ENCODE data around the gene SDCBP2.

Gene SDCBP2

GRCh38 chr20:1335961-1336698 is 7.2 kb upstream of the SDCBP2 start:
- DNase-seq: no peak
- Histone ChIP-seq H2BK120ac (ENCODE audit: low read depth, low read length) (no peak overlapping the region), H3K4me3 (ENCODE audit: low read length) (no peak overlapping the region), H2AK5ac (ENCODE audit: low read length) (no peak overlapping the region), H2BK15ac (replicated peaks; ENCODE audit: low read depth) (no peak overlapping the region), H3K4ac (ENCODE audit: low read depth, low read length) (no peak overlapping the region), H3K36me3 (ENCODE audit: control insufficient read depth, insufficient read depth, low read length) (no peaks in the 10 kb centered on the region), H3K18ac (ENCODE audit: low read length) (no peak overlapping the region), H4K5ac (ENCODE audit: low read length) (no peak overlapping the region), H2BK5ac (ENCODE audit: low read length) (no peak overlapping the region), H3K4me1 (ENCODE audit: control insufficient read depth, low read depth, low read length) (no peaks in the 10 kb centered on the region), H4K8ac (ENCODE audit: low read depth, low read length) (no peak overlapping the region), H3K27me3 (ENCODE audit: insufficient read depth, low read length, poor library complexity) (no peaks in the 10 kb centered on the region), H3K79me2 (ENCODE audit: control insufficient read depth, insufficient read depth, low read length) (no peaks in the 10 kb centered on the region), H3K79me1 (ENCODE audit: low read length) (peaks cover 2% of the 10 kb centered on the region), H3K9ac (ENCODE audit: low read length) (no peak overlapping the region), H3K27ac (ENCODE audit: low read depth, low read length) (no peak overlapping the region), H3K56ac (ENCODE audit: low read length) (no peak overlapping the region), H3K4me2 (ENCODE audit: low read length) (no peak overlapping the region), H3K23ac (ENCODE audit: low read length) (no peak overlapping the region)
- WGBS (ENCODE audit: extremely low coverage, insufficient coverage, low lambda C conversion rate): no CpG with 5 or more reads among the region's 6 CpGs

- no peak overlapping the region for H2BK5ac ChIP-seq (ENCODE audit: low read length)
- H3K79me1 ChIP-seq (ENCODE audit: low read length): peaks cover 12% of the 10 kb centered on the region
- H3K18ac ChIP-seq (ENCODE audit: low read length): no peak overlapping the region
- no peaks in the 10 kb centered on the region for H3K36me3 ChIP-seq (ENCODE audit: control insufficient read depth, insufficient read depth, low read length)
- DNase-seq: peak; percentile 44
- H3K56ac ChIP-seq (ENCODE audit: low read length): no peak overlapping the region
- no peak overlapping the region for H3K4me3 ChIP-seq (ENCODE audit: low read length)
- H3K4ac ChIP-seq (ENCODE audit: low read depth, low read length): no peak overlapping the region
- no peak overlapping the region for H3K9ac ChIP-seq (ENCODE audit: low read length)
- no peak overlapping the region for H4K5ac ChIP-seq (ENCODE audit: low read length)
- no CpG with 5 or more reads among the region's 3 CpGs for WGBS (ENCODE audit: extremely low coverage, insufficient coverage, low lambda C conversion rate)
- H2BK15ac ChIP-seq (replicated peaks; ENCODE audit: low read depth): no peak overlapping the region
- no peaks in the 10 kb centered on the region for H3K4me1 ChIP-seq (ENCODE audit: control insufficient read depth, low read depth, low read length)
- no peak overlapping the region for H3K23ac ChIP-seq (ENCODE audit: low read length)
- H3K79me2 ChIP-seq (ENCODE audit: control insufficient read depth, insufficient read depth, low read length): peaks cover 2% of the 10 kb centered on the region
- no peak overlapping the region for H2AK5ac ChIP-seq (ENCODE audit: low read length)
- H2BK120ac ChIP-seq (ENCODE audit: low read depth, low read length): no peak overlapping the region
- no peaks in the 10 kb centered on the region for H3K27me3 ChIP-seq (ENCODE audit: insufficient read depth, low read length, poor library complexity)
- H4K8ac ChIP-seq (ENCODE audit: low read depth, low read length): no peak overlapping the region
- no peak overlapping the region for H3K27ac ChIP-seq (ENCODE audit: low read depth, low read length)
- H3K4me2 ChIP-seq (ENCODE audit: low read length): no peak overlapping the region
These were observed 5.8 kb upstream of the SDCBP2 start for GRCh38 chr20:1334761-1335160.

GRCh38 chr20:1334370-1334731 is 5.4 kb upstream of the SDCBP2 start:
- H3K4ac ChIP-seq (ENCODE audit: low read depth, low read length): no peak overlapping the region
- no peak overlapping the region for H2BK5ac ChIP-seq (ENCODE audit: low read length)
- H3K18ac ChIP-seq (ENCODE audit: low read length): no peak overlapping the region
- peaks cover 13% of the 10 kb centered on the region for H3K79me1 ChIP-seq (ENCODE audit: low read length)
- H3K79me2 ChIP-seq (ENCODE audit: control insufficient read depth, insufficient read depth, low read length): peaks cover 3% of the 10 kb centered on the region
- H4K8ac ChIP-seq (ENCODE audit: low read depth, low read length): no peak overlapping the region
- DNase-seq: no peak
- no peak overlapping the region for H2AK5ac ChIP-seq (ENCODE audit: low read length)
- no peaks in the 10 kb centered on the region for H3K36me3 ChIP-seq (ENCODE audit: control insufficient read depth, insufficient read depth, low read length)
- no peak overlapping the region for H3K23ac ChIP-seq (ENCODE audit: low read length)
- H4K5ac ChIP-seq (ENCODE audit: low read length): no peak overlapping the region
- H3K27me3 ChIP-seq (ENCODE audit: insufficient read depth, low read length, poor library complexity): no peaks in the 10 kb centered on the region
- H2BK15ac ChIP-seq (replicated peaks; ENCODE audit: low read depth): no peak overlapping the region
- no peak overlapping the region for H2BK120ac ChIP-seq (ENCODE audit: low read depth, low read length)
- H3K4me3 ChIP-seq (ENCODE audit: low read length): no peak overlapping the region
- no peaks in the 10 kb centered on the region for H3K4me1 ChIP-seq (ENCODE audit: control insufficient read depth, low read depth, low read length)
- H3K4me2 ChIP-seq (ENCODE audit: low read length): no peak overlapping the region
- H3K27ac ChIP-seq (ENCODE audit: low read depth, low read length): no peak overlapping the region
- no CpG with 5 or more reads among the region's 4 CpGs for whole genome bisulfite sequencing (ENCODE audit: extremely low coverage, insufficient coverage, low lambda C conversion rate)
- H3K9ac ChIP-seq (ENCODE audit: low read length): no peak overlapping the region
- no peak overlapping the region for H3K56ac ChIP-seq (ENCODE audit: low read length)

DNA sequence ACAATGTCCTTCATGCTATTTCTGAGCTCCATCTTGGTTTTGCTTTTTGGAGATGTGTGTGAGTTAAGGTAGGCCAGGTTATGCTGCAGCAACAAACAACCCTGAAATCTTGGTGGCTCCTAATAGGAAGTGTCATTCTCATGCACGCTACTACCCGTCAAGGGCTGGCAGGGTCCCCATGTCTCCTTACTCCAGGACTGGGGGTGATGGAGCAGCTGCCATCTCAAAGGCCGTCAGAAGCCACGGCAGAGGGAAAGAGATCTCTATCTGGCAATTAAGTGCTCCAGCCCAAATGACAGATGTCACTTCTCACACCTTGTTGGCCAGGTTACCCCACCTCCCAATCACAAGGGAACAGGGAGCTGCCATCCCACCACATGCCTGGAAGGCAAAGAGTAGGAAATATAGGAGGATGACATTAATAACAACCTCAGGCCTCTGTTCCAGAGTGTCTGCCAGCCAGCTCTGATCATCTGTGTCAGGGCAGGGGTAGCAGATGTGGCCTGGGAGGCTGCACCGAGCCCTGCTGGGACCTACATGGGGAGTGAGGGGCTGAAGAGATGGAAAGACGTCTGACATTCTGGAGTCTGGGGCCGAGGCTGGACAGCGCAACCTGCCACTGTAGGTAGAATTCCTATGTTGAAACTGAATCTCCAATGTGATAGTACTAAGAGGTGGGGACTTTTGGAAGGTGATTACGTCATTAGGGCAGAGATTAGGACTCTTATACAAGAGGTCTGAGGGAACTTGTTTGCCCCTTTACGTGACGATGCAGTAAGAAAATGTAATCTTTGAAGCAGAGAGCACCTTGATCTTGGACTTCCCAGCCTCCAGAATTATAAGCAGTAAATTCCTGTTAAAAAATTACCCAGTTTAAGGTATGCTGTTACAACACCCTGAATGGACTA is 4.8 kb upstream of the SDCBP2 start:
- no peak overlapping the region for H3K4me3 ChIP-seq (ENCODE audit: low read length)
- WGBS (ENCODE audit: extremely low coverage, insufficient coverage, low lambda C conversion rate): no CpG with 5 or more reads among the region's 11 CpGs

DNA sequence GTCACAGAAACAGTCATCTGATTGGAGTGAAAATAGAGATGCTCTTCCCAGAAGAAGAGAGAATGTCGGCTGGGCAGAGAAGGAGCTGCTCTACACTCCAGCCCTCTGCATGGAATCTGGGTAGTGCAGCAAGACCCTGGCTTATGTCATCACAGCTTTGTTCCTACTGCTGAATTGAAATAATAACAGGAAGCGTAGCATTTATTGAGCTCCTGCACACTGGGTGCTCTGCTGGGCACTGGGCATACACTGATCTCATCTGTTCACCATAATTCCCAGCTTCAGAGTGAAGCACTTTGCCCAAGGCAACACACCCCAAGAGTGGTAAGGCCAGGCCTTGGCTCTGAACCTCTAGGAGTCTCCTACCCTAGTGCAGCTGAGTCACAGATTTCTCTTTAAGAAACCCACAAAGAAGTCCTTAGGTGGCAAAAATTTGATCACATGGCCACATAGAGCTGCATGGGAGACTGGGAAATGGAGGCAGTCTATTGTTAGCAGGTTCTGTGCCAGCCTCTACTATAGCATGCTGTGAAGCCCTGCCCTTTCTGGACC is 3.9 kb upstream of the SDCBP2 start:
- Histone ChIP-seq H2BK15ac (replicated peaks; ENCODE audit: low read depth) (no peak overlapping the region), H3K4me2 (ENCODE audit: low read length) (no peak overlapping the region), H2BK120ac (ENCODE audit: low read depth, low read length) (no peak overlapping the region), H3K27ac (ENCODE audit: low read depth, low read length) (no peak overlapping the region), H3K4ac (ENCODE audit: low read depth, low read length) (no peak overlapping the region), H4K8ac (ENCODE audit: low read depth, low read length) (no peak overlapping the region), H2AK5ac (ENCODE audit: low read length) (no peak overlapping the region), H3K4me1 (ENCODE audit: control insufficient read depth, low read depth, low read length) (no peaks in the 10 kb centered on the region), H2BK5ac (ENCODE audit: low read length) (no peak overlapping the region), H3K79me1 (ENCODE audit: low read length) (peaks cover 26% of the 10 kb centered on the region), H3K23ac (ENCODE audit: low read length) (no peak overlapping the region), H3K56ac (ENCODE audit: low read length) (no peak overlapping the region), H3K27me3 (ENCODE audit: insufficient read depth, low read length, poor library complexity) (no peaks in the 10 kb centered on the region), H4K5ac (ENCODE audit: low read length) (no peak overlapping the region), H3K4me3 (ENCODE audit: low read length) (no peak overlapping the region), H3K36me3 (ENCODE audit: control insufficient read depth, insufficient read depth, low read length) (no peaks in the 10 kb centered on the region), H3K9ac (ENCODE audit: low read length) (no peak overlapping the region), H3K18ac (ENCODE audit: low read length) (no peak overlapping the region), H3K79me2 (ENCODE audit: control insufficient read depth, insufficient read depth, low read length) (peaks cover 13% of the 10 kb centered on the region)
- DNase-seq: no peak
- no CpG with 5 or more reads among the region's 2 CpGs for WGBS (ENCODE audit: extremely low coverage, insufficient coverage, low lambda C conversion rate)

More for the DNA sequence above, 4.8 kb upstream of the SDCBP2 start:
- no peaks in the 10 kb centered on the region for H3K36me3 ChIP-seq (ENCODE audit: control insufficient read depth, insufficient read depth, low read length)
- H3K4ac ChIP-seq (ENCODE audit: low read depth, low read length): no peak overlapping the region
- no peak overlapping the region for H3K9ac ChIP-seq (ENCODE audit: low read length)
- peaks cover 8% of the 10 kb centered on the region for H3K79me2 ChIP-seq (ENCODE audit: control insufficient read depth, insufficient read depth, low read length)
- H2BK5ac ChIP-seq (ENCODE audit: low read length): no peak overlapping the region
- DNase-seq: no peak
- H3K27ac ChIP-seq (ENCODE audit: low read depth, low read length): no peak overlapping the region
- no peak overlapping the region for H3K23ac ChIP-seq (ENCODE audit: low read length)
- no peak overlapping the region for H2AK5ac ChIP-seq (ENCODE audit: low read length)
- no peak overlapping the region for H3K56ac ChIP-seq (ENCODE audit: low read length)
- H2BK15ac ChIP-seq (replicated peaks; ENCODE audit: low read depth): no peak overlapping the region
- no peak overlapping the region for H2BK120ac ChIP-seq (ENCODE audit: low read depth, low read length)
- no peak overlapping the region for H3K4me2 ChIP-seq (ENCODE audit: low read length)
- H3K27me3 ChIP-seq (ENCODE audit: insufficient read depth, low read length, poor library complexity): no peaks in the 10 kb centered on the region
- H3K79me1 ChIP-seq (ENCODE audit: low read length): peaks cover 19% of the 10 kb centered on the region
- no peak overlapping the region for H4K8ac ChIP-seq (ENCODE audit: low read depth, low read length)
- H4K5ac ChIP-seq (ENCODE audit: low read length): no peak overlapping the region
- H3K18ac ChIP-seq (ENCODE audit: low read length): no peak overlapping the region
- H3K4me1 ChIP-seq (ENCODE audit: control insufficient read depth, low read depth, low read length): no peaks in the 10 kb centered on the region
